H9 (cell line): ENCODE results near the gene TMEM170B. TPM values are rescaled to one million over a fixed set of nuclear protein-coding genes. Genes with fewer than 3 reads are reported as not detected.

Source experiments
- DNase-seq: peaks from one replicate; pipeline ENCODE4 v3.0.0-alpha.2; 2017
- H2AFZ ChIP-seq: one replicate; pipeline ENCODE4 v1.6.1; 2013; ENCODE audit warnings: mild to moderate bottlenecking, low read length, control low read depth, moderate library complexity
- H2AK5ac ChIP-seq: 2 replicates; pipeline ENCODE4 v1.6.1; 2013; ENCODE audit warnings: low read length, control low read depth, mixed read lengths; ENCODE audit not compliant: insufficient read length
- H2BK120ac ChIP-seq: one replicate; pipeline ENCODE4 v1.6.1; 2013; ENCODE audit warnings: low read depth, mild to moderate bottlenecking, low read length, control low read depth, inconsistent platforms; ENCODE audit not compliant: poor library complexity, severe bottlenecking
- H2BK12ac ChIP-seq: 2 replicates; pipeline ENCODE4 v1.6.1; 2013; ENCODE audit warnings: low read length, control low read depth, mixed read lengths, low read depth; ENCODE audit not compliant: insufficient read length
- H2BK15ac ChIP-seq: 2 replicates; pipeline ENCODE4 v1.6.1; 2013; ENCODE audit warnings: low read depth, low read length, control low read depth
- H2BK20ac ChIP-seq: one replicate; pipeline ENCODE4 v1.6.1; 2013; ENCODE audit warnings: low read depth, mild to moderate bottlenecking, low read length, control low read depth, inconsistent platforms; ENCODE audit not compliant: poor library complexity, severe bottlenecking
- H2BK5ac ChIP-seq: 2 replicates; pipeline ENCODE4 v1.6.1; 2013; ENCODE audit warnings: low read length, control low read depth, mixed read lengths; ENCODE audit not compliant: insufficient read length
- H3K14ac ChIP-seq: 2 replicates; pipeline ENCODE4 v1.6.1; 2013; ENCODE audit warnings: low read length, control low read depth; ENCODE audit not compliant: insufficient read depth
- H3K18ac ChIP-seq: 2 replicates; pipeline ENCODE4 v1.6.1; 2013; ENCODE audit warnings: low read depth, mild to moderate bottlenecking, mixed read lengths, low read length, control low read depth; ENCODE audit not compliant: insufficient read length
- H3K23ac ChIP-seq: 2 replicates; pipeline ENCODE4 v1.6.1; 2013; ENCODE audit warnings: low read length, control low read depth, mixed read lengths, low read depth; ENCODE audit not compliant: insufficient read length
- H3K23me2 ChIP-seq: 2 replicates; pipeline ENCODE4 v1.6.1; 2013; ENCODE audit warnings: low read depth, mild to moderate bottlenecking, mixed read lengths, low read length, control low read depth; ENCODE audit not compliant: insufficient read length, poor library complexity, severe bottlenecking
- H3K27ac ChIP-seq: 2 replicates; pipeline ENCODE4 v1.5.1; 2013; ENCODE audit warnings: low read length, control low read depth, mixed read lengths, low read depth; ENCODE audit not compliant: insufficient read length
- H3K27me3 ChIP-seq: 2 replicates; pipeline ENCODE4 v1.6.1; 2013; ENCODE audit warnings: low read length, control low read depth, inconsistent platforms; ENCODE audit not compliant: insufficient read depth
- H3K4ac ChIP-seq: 2 replicates; pipeline ENCODE4 v1.6.1; 2013; ENCODE audit warnings: low read depth, mild to moderate bottlenecking, control low read depth, inconsistent platforms, low read length, moderate library complexity
- H3K4me1 ChIP-seq: 2 replicates; pipeline ENCODE4 v1.6.1; 2013; ENCODE audit warnings: low read length, control low read depth, inconsistent platforms; ENCODE audit not compliant: insufficient read depth
- H3K4me2 ChIP-seq: 2 replicates; pipeline ENCODE4 v1.6.1; 2013; ENCODE audit warnings: low read length, control low read depth, mixed read lengths; ENCODE audit not compliant: insufficient read length, insufficient read depth
- H3K56ac ChIP-seq: 2 replicates; pipeline ENCODE4 v1.6.1; 2013; ENCODE audit warnings: low read depth, mild to moderate bottlenecking, mixed read lengths, low read length, control low read depth; ENCODE audit not compliant: insufficient read length
- H3K79me1 ChIP-seq: 2 replicates; pipeline ENCODE4 v1.6.1; 2013; ENCODE audit warnings: low read depth, mild to moderate bottlenecking, moderate library complexity, low read length, control low read depth, inconsistent platforms; ENCODE audit not compliant: insufficient read depth, poor library complexity, severe bottlenecking
- H3K79me2 ChIP-seq: 2 replicates; pipeline ENCODE4 v1.6.1; 2013; ENCODE audit warnings: low read length, control low read depth, inconsistent platforms; ENCODE audit not compliant: insufficient read depth
- H3K9ac ChIP-seq: 2 replicates; pipeline ENCODE4 v1.6.1; 2013; ENCODE audit warnings: low read length, control low read depth, mixed read lengths; ENCODE audit not compliant: insufficient read length; ENCODE audit errors: extremely low read depth
- H3K9me3 ChIP-seq: one replicate; pipeline ENCODE4 v1.6.1; 2013; ENCODE audit warnings: low read depth, low read length, inconsistent platforms; ENCODE audit not compliant: control insufficient read depth
- H3T11ph ChIP-seq: one replicate; pipeline ENCODE4 v1.6.1; 2013; ENCODE audit warnings: mild to moderate bottlenecking, low read length, control low read depth, inconsistent platforms
- H4K20me1 ChIP-seq: one replicate; pipeline ENCODE4 v1.6.1; 2013; ENCODE audit not compliant: control insufficient read depth, insufficient read length, insufficient read depth
- H4K5ac ChIP-seq: 2 replicates; pipeline ENCODE4 v1.6.1; 2013; ENCODE audit warnings: low read depth, mild to moderate bottlenecking, mixed read lengths, low read length, control low read depth; ENCODE audit not compliant: insufficient read length
- H4K8ac ChIP-seq: replicated peaks from 2 replicates; pipeline ENCODE4 v1.6.1; 2013; ENCODE audit warnings: low read length, control low read depth, mixed read lengths, low read depth; ENCODE audit not compliant: insufficient read length
- H4K91ac ChIP-seq: 2 replicates; pipeline ENCODE4 v1.6.1; 2013; ENCODE audit warnings: low read depth, mild to moderate bottlenecking, moderate library complexity, mixed read lengths, low read length, control low read depth; ENCODE audit not compliant: insufficient read length
- H3K27ac Mint-ChIP-seq, 3 experiments: 2 replicates in 2 of 3; 3 replicates in 1 of 3; pipeline ENCODE4 v1.8.0; 2020 to 2021; ENCODE audit warnings: mixed read lengths in 3 of 3, mild to moderate bottlenecking in 1 of 3, moderate library complexity in 1 of 3
- H3K27me3 Mint-ChIP-seq: 2 replicates; pipeline ENCODE4 v1.8.0; 2021; ENCODE audit warnings: low read depth, mild to moderate bottlenecking, moderate library complexity, mixed read lengths
- H3K36me3 Mint-ChIP-seq, 3 experiments: 2 replicates in 2 of 3; 3 replicates in 1 of 3; pipeline ENCODE4 v1.8.0; 2020 to 2021; ENCODE audit warnings: low read depth in 3 of 3, mixed read lengths in 3 of 3; ENCODE audit not compliant: insufficient read depth in 1 of 3
- H3K4me1 Mint-ChIP-seq, 2 experiments: 2 replicates each; pipeline ENCODE4 v1.8.0; 2020; ENCODE audit warnings: mixed read lengths in 2 of 2
- H3K4me3 Mint-ChIP-seq, 2 experiments: 2 replicates in 1 of 2; 3 replicates in 1 of 2; pipeline ENCODE4 v1.8.0; 2020 to 2021; ENCODE audit warnings: mild to moderate bottlenecking in 2 of 2, mixed read lengths in 2 of 2, moderate library complexity in 1 of 2
- H3K9me3 Mint-ChIP-seq, 2 experiments: 2 replicates in 1 of 2; 3 replicates in 1 of 2; pipeline ENCODE4 v1.8.0; 2020; ENCODE audit warnings: mild to moderate bottlenecking in 2 of 2, mixed read lengths in 2 of 2, moderate library complexity in 1 of 2
- CTCF ChIP-seq: fragments of 200-600 bp; sonication (generic); conservative IDR thresholded peaks from 3 replicates; pipeline ENCODE4 v1.8.0; 2021; ENCODE audit warnings: antibody characterized with exemption, mild to moderate bottlenecking
- WGBS: extraction: QIAGEN DNeasy Blood & Tissue Kit; methylation state at CpG from one replicate; pipeline ENCODE4 v1.1.7; 2013; ENCODE audit warnings: missing lambda C conversion rate, low lambda C conversion rate, mixed read lengths; ENCODE audit not compliant: insufficient read length; ENCODE audit errors: extremely low coverage; 5-methylcytosine and 5-hydroxymethylcytosine counted together
- total RNA-seq: library from RNA; stranded (reverse); gene quantifications from 2 replicates; pipeline ENCODE4 v1.2.1, GENCODE V29; 2021

TMEM170B gene
- total RNA-seq, 1 experiment from 2014 or later = 2.9 TPM

GRCh38 chr6:11500008-11500407 is 37.5 kb upstream of the TMEM170B start:
- no peak for DNase-seq
- Histone ChIP-seq H2BK15ac (no peak overlapping the region), H3K9me3 (no peaks in the 10 kb centered on the region), H4K20me1 (no peaks in the 10 kb centered on the region), H2BK20ac (no peak overlapping the region), H4K8ac (no peak overlapping the region), H2AFZ (no peak overlapping the region), H3K4me1 (no peaks in the 10 kb centered on the region), H2BK5ac (no peak overlapping the region), H4K5ac (no peak overlapping the region), H3K27ac (no peak overlapping the region), H3K4ac (no peak overlapping the region), H4K91ac (no peak overlapping the region), H3K23me2 (no peaks in the 10 kb centered on the region), H3K79me2 (no peaks in the 10 kb centered on the region), H3T11ph (no peak overlapping the region), H3K79me1 (no peaks in the 10 kb centered on the region), H3K56ac (no peak overlapping the region), H2BK120ac (no peak overlapping the region), H3K9ac (no peak overlapping the region), H2AK5ac (no peak overlapping the region), H2BK12ac (no peak overlapping the region), H3K27me3 (no peaks in the 10 kb centered on the region), H3K14ac (no peak overlapping the region), H3K4me2 (no peak overlapping the region), H3K23ac (no peak overlapping the region), H3K18ac (no peak overlapping the region)
- no peak for TF ChIP-seq CTCF
- H3K27me3 Mint-ChIP-seq = no peaks in the 10 kb centered on the region; the same call in 1 of the 2 replicates
- H3K27ac Mint-ChIP-seq = peak overlapping the region in 1 of 3 experiments; percentile 78; a peak in 1 of 7 replicates
- peaks cover 0 to 4% (median 2%) of the 10 kb centered on the region in 3 experiments; a peak in 4 of 7 replicates for H3K36me3 Mint-ChIP-seq
- no peak overlapping the region for H3K4me3 Mint-ChIP-seq
- no CpG with 5 or more reads among the region's 2 CpGs for WGBS
- peaks cover 0 to 4% of the 10 kb centered on the region in 2 experiments for H3K9me3 Mint-ChIP-seq
- H3K4me1 Mint-ChIP-seq = peaks cover 3 to 14% of the 10 kb centered on the region in 2 experiments; a peak in 3 of 4 replicates
